Measurements from ENCODE around the gene BPGM.

Gene BPGM

GRCh38 chr7:134669845-134670373, 23.3 kb downstream of the BPGM start:
- H3K4me3 ChIP-seq (ENCODE audit: low read depth, low read length) = peak overlapping the region; percentile 19; the same call in 1 of the 2 replicates
- peak; percentile 75 for DNase-seq
- H3K36me3 ChIP-seq = no peaks in the 10 kb centered on the region
- TF ChIP-seq CTCF (IDR thresholded peaks at IDR 0.05; ENCODE audit: low read depth, low read length) = no peak
- no peaks in the 10 kb centered on the region for H3K9me3 ChIP-seq
- H3K27me3 ChIP-seq = no peaks in the 10 kb centered on the region
- H3K4me1 ChIP-seq = peaks cover 8% of the 10 kb centered on the region

- TF ChIP-seq CTCF (IDR thresholded peaks at IDR 0.05; ENCODE audit: low read depth, low read length) = no peak
- H3K4me1 ChIP-seq = peaks cover 8% of the 10 kb centered on the region
- no peak overlapping the region for H3K4me3 ChIP-seq (ENCODE audit: low read depth, low read length)
- H3K27me3 ChIP-seq = no peaks in the 10 kb centered on the region
- no peaks in the 10 kb centered on the region for H3K36me3 ChIP-seq
- no peaks in the 10 kb centered on the region for H3K9me3 ChIP-seq
- no peak for DNase-seq
Observed at GRCh38 chr7:134671609-134672008, 25.0 kb downstream of the BPGM start.

- Histone ChIP-seq H3K9me3 (no peaks in the 10 kb centered on the region), H3K36me3 (no peaks in the 10 kb centered on the region), H3K27me3 (no peaks in the 10 kb centered on the region), H3K4me1 (peaks cover 7% of the 10 kb centered on the region), H3K4me3 (ENCODE audit: low read depth, low read length) (no peak overlapping the region)
- DNase-seq = no peak
- no peak for TF ChIP-seq CTCF (IDR thresholded peaks at IDR 0.05; ENCODE audit: low read depth, low read length)
Observed at GRCh38 chr7:134674424-134674823, 27.8 kb downstream of the BPGM start.

- Histone ChIP-seq H3K27me3 (no peaks in the 10 kb centered on the region), H3K4me1 (no peaks in the 10 kb centered on the region), H3K4me3 (ENCODE audit: low read depth, low read length) (no peak overlapping the region), H3K36me3 (no peaks in the 10 kb centered on the region), H3K9me3 (no peaks in the 10 kb centered on the region)
- TF ChIP-seq CTCF (IDR thresholded peaks at IDR 0.05; ENCODE audit: low read depth, low read length) = no peak
- DNase-seq = no peak
Observed at GRCh38 chr7:134676743-134677142, 30.1 kb downstream of the BPGM start.

GRCh38 chr7:134678115-134678514, 31.5 kb downstream of the BPGM start:
- H3K4me1 ChIP-seq = no peaks in the 10 kb centered on the region
- no peaks in the 10 kb centered on the region for H3K9me3 ChIP-seq
- no peak for TF ChIP-seq CTCF (IDR thresholded peaks at IDR 0.05; ENCODE audit: low read depth, low read length)
- H3K4me3 ChIP-seq (ENCODE audit: low read depth, low read length) = no peak overlapping the region
- no peaks in the 10 kb centered on the region for H3K27me3 ChIP-seq
- DNase-seq = no peak
- H3K36me3 ChIP-seq = no peaks in the 10 kb centered on the region

- DNase-seq = no peak
- Histone ChIP-seq H3K9me3 (no peaks in the 10 kb centered on the region), H3K4me3 (ENCODE audit: low read depth, low read length) (no peak overlapping the region), H3K27me3 (no peaks in the 10 kb centered on the region), H3K36me3 (no peaks in the 10 kb centered on the region), H3K4me1 (no peaks in the 10 kb centered on the region)
- TF ChIP-seq CTCF (IDR thresholded peaks at IDR 0.05; ENCODE audit: low read depth, low read length) = no peak
Observed at GRCh38 chr7:134679006-134679405, 32.4 kb downstream of the BPGM start.

Measured in BE2C (cell line).